A673 (cell line): ENCODE data around the gene MICAL2. TPM values are rescaled to one million over a fixed set of nuclear protein-coding genes. Genes with fewer than 3 reads are reported as not detected.

Experiments used
- BruUV-seq: library from RNA; stranded (reverse); fragments of 400-500 nt; replicated peaks from 2 replicates; lab custom pipeline; 2021; lab: Mats Ljungman, UMichigan
- CTCF ChIA-PET: fragments of 300-600 bp; sonication (Branson Sonifier 250); formaldehyde crosslinking; loops from one replicate; lab custom pipeline; 2022; ENCODE audit warnings: antibody characterized with exemption; lab: Charles Lee
- POLR2A ChIA-PET: fragments of 300-600 bp; sonication (Branson Sonifier 250); formaldehyde crosslinking; loops from one replicate; lab custom pipeline; 2022; ENCODE audit warnings: antibody characterized with exemption; ENCODE audit not compliant: low non-redundant PET; lab: Charles Lee
- DNase-seq: peaks from one replicate; pipeline ENCODE4 v3.0.0-alpha.2; 2015; ENCODE audit warnings: low spot score
- H3K27ac ChIP-seq: fragments of 200-600 bp; sonication (generic); 2 replicates; pipeline ENCODE4 v1.5.1; 2016; ENCODE audit warnings: mixed run types, low read depth, mild to moderate bottlenecking, mixed read lengths, antibody characterized with exemption, low read length; ENCODE audit not compliant: poor library complexity, severe bottlenecking
- H3K27me3 ChIP-seq: fragments of 200-600 bp; sonication (generic); replicated peaks from 2 replicates; pipeline ENCODE4 v1.6.1; 2017; ENCODE audit warnings: mixed run types, low read depth, mild to moderate bottlenecking, mixed read lengths, antibody characterized with exemption, low read length; ENCODE audit not compliant: insufficient read depth, poor library complexity
- H3K36me3 ChIP-seq: fragments of 200-600 bp; sonication (generic); 2 replicates; pipeline ENCODE4 v1.6.1; 2016; ENCODE audit warnings: mixed run types, mild to moderate bottlenecking, mixed read lengths, antibody characterized with exemption, low read length; ENCODE audit not compliant: insufficient read depth, poor library complexity, severe bottlenecking
- H3K4me1 ChIP-seq: fragments of 200-600 bp; sonication (generic); 2 replicates; pipeline ENCODE4 v1.6.1; 2017; ENCODE audit warnings: mixed run types, mild to moderate bottlenecking, mixed read lengths, antibody characterized with exemption, low read length; ENCODE audit not compliant: insufficient read depth, poor library complexity, severe bottlenecking
- H3K4me3 ChIP-seq: fragments of 200-600 bp; sonication (generic); 2 replicates; pipeline ENCODE4 v1.5.1; 2016; ENCODE audit warnings: low read depth, mixed run types, mild to moderate bottlenecking, mixed read lengths, low read length; ENCODE audit not compliant: poor library complexity, severe bottlenecking
- H3K9me3 ChIP-seq: fragments of 200-600 bp; sonication (generic); 2 replicates; pipeline ENCODE4 v1.6.1; 2016; ENCODE audit warnings: mixed run types, low read depth, mild to moderate bottlenecking, mixed read lengths, antibody characterized with exemption, low read length; ENCODE audit not compliant: poor library complexity, severe bottlenecking
- CTCF ChIP-seq: fragments of 300-800, 200-600 bp; sonication (generic); conservative IDR thresholded peaks from 2 replicates; pipeline ENCODE4 v1.5.1; 2017; ENCODE audit warnings: low read depth, mild to moderate bottlenecking, antibody characterized with exemption, low read length, moderate library complexity, mixed read lengths
- EZH2 ChIP-seq: fragments of 200-600 bp; sonication (generic); IDR thresholded peaks from 2 replicates; pipeline ENCODE4 v1.6.1; 2017; ENCODE audit warnings: borderline replicate concordance, low read depth, mild to moderate bottlenecking, mixed read lengths, antibody characterized with exemption, low read length; ENCODE audit not compliant: poor library complexity, severe bottlenecking
- intact Hi-C: fragments of 100-400 bp; cut with micrococcal nuclease; formaldehyde crosslinking; loops from one replicate; pipeline ENCODE4 v1.10.0; 2022; ENCODE audit not compliant: unreplicated experiment
- total RNA-seq: library from RNA; stranded (reverse); gene quantifications from 2 replicates; pipeline ENCODE4 v1.2.3, GENCODE V29; 2021

MICAL2 gene
- total RNA-seq, 1 experiment from 2014 or later: 1.1 TPM

DNA sequence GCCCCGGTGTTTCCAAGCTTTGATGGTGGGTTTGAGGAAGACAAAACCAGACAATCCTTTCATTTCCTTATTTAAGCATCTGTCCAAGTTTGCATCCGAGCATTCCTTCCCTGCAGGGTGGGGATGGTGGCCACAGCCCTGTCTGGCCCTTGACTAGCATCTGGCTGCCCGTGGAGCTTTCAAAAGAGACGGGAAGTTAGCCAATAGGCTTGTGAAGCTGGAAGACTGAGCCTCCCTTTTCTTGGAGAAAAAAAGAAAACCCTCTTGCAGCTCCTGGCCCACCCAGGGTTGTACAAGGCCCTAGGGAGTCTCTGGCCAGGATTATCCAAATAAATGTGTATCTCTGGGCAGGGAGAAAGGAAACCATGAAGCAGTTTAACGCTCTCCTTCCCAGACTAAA is 60.6 kb downstream of the MICAL2 start:
- BruUV-seq: no TSS peak
- H3K4me1 ChIP-seq: peaks cover 6% of the 10 kb centered on the region
- TF ChIP-seq CTCF: no peak
- TF ChIP-seq EZH2: no peak
- ChIA-PET POLR2A (no interaction called here), CTCF (no interaction called here)
- DNase-seq: peak; percentile 26
- no peak overlapping the region for H3K27ac ChIP-seq
- no peak overlapping the region for H3K4me3 ChIP-seq
- no peaks in the 10 kb centered on the region for H3K27me3 ChIP-seq
- intact Hi-C loops: no loop called here
- no peaks in the 10 kb centered on the region for H3K36me3 ChIP-seq
- no peaks in the 10 kb centered on the region for H3K9me3 ChIP-seq

DNA sequence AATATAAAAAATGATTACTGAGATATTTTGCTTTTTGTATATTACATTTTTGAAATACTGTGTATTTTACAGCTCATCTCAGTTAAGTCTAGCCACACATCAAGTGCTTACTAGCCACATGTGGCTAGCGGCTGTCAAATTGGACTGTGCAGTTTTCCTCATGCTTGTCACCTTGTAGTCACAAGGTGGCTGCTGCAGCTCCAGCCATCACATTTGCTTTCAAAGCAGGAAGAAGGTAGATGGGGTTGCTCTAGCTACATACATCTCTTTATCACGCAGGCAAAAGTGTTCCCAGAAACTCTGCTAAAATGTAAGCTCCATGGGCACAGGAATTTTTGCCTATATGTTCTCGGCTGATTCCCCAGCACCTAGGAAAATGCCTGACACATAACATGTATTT is 61.5 kb downstream of the MICAL2 start:
- no peak overlapping the region for H3K27ac ChIP-seq
- no TSS peak for BruUV-seq
- H3K27me3 ChIP-seq: no peaks in the 10 kb centered on the region
- ChIA-PET CTCF (no interaction called here), POLR2A (no interaction called here)
- no peaks in the 10 kb centered on the region for H3K36me3 ChIP-seq
- no peaks in the 10 kb centered on the region for H3K9me3 ChIP-seq
- no peak overlapping the region for H3K4me3 ChIP-seq
- H3K4me1 ChIP-seq: peaks cover 6% of the 10 kb centered on the region
- intact Hi-C loops: no loop called here
- TF ChIP-seq CTCF (no peak), EZH2 (no peak)
- no peak for DNase-seq

- Histone ChIP-seq H3K27me3 (no peaks in the 10 kb centered on the region), H3K27ac (no peak overlapping the region), H3K4me3 (no peak overlapping the region), H3K4me1 (no peaks in the 10 kb centered on the region), H3K36me3 (no peaks in the 10 kb centered on the region), H3K9me3 (no peaks in the 10 kb centered on the region)
- intact Hi-C loops: no loop called here
- BruUV-seq: no TSS peak
- ChIA-PET POLR2A (no interaction called here), CTCF (no interaction called here)
- no peak for DNase-seq
- no peak for TF ChIP-seq EZH2
- TF ChIP-seq CTCF: no peak
These were observed 62.2 kb downstream of the MICAL2 start for GRCh38 chr11:12172493-12173013.
